Lower leg skin (tissue), 4 donors: ENCODE measurements around the gene HLA-DOB. TPM values are rescaled to one million over a fixed set of nuclear protein-coding genes. Genes with fewer than 3 reads are reported as not detected.
"Not testable (repeated sequence)": the region's sequence is repeated elsewhere in the genome, so short reads cannot be mapped to it uniquely, and the experiment has no call there.

Experiments
- DNase-seq, 2 donors: peaks; one replicate each; pipeline ENCODE4 v3.0.0-alpha.2; 2019; ENCODE audit warnings: low spot score in 2 of 2
- H3K4me3 ChIP-seq: fragments of 200-600 bp; sonication (generic); 2 replicates; pipeline ENCODE4 v1.5.1; 2017; ENCODE audit warnings: mild to moderate bottlenecking, low read depth; ENCODE audit not compliant: poor library complexity, severe bottlenecking
- POLR2A ChIP-seq, 2 donors: fragments of 450-650 bp; IDR thresholded peaks; one replicate each; pipeline ENCODE4 v1.6.1; 2016 to 2017; ENCODE audit warnings: antibody characterized with exemption in 2 of 2, mild to moderate bottlenecking in 1 of 2, moderate library complexity in 1 of 2
- WGBS, 2 donors: methylation state at CpG; one replicate each; pipeline ENCODE4 v1.1.5; 2018; 5-methylcytosine and 5-hydroxymethylcytosine counted together
- intact Hi-C: fragments of 100-400 bp; cut with DNase I; formaldehyde crosslinking; loops from one replicate; pipeline ENCODE4 v1.15.0; 2023; ENCODE audit warnings: low total_unique reads
- total RNA-seq, 4 donors: library from RNA; depleted of rRNA; stranded (reverse); fragments of >200 nt; gene quantifications; one replicate each; pipeline ENCODE4 v1.1.0, GENCODE V29; 2016
- TF ChIP-seq, protein P1 (sequence below), 3 donors: fragments of 450-650 bp; IDR thresholded peaks; one replicate each; pipeline ENCODE4 v1.5.1; 2016; ENCODE audit warnings: antibody characterized with exemption in 3 of 3, mild to moderate bottlenecking in 3 of 3, moderate library complexity in 2 of 3

HLA-DOB gene
- total RNA-seq, 4 donors from 2014 or later: 1.7 to 3.3 (median 2.1) TPM

DNA sequence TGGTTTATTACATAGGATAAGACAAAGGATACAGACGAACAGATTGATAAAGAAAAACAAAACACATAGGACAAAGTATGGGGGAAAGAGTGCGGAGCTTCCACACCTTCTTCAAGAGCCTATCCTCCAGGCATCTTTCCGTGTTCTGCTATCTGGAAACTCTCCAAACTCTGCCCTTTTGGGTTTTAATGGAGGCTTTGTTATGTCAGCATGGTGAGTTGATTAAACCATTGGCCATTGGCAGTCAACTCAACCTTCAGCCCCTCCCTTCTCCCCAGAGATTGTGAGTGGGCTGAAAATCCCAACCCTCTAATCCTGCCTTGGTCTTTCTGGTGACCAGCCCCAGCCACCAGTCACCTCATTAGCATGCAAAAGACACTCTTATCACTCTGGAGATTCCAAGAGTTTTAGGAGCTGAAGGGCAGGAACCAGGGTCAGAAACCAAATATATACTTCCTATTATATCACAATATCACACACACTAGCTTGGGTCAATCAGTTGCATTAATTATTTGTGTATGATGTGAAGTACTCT, 23.8 kb downstream of the HLA-DOB start:
- intact Hi-C loops: loop anchor here (10.0 kb wide), 1 partner anchor 378 kb away; no protein-coding TSS in a partner anchor
- TF ChIP-seq, protein P1, sequence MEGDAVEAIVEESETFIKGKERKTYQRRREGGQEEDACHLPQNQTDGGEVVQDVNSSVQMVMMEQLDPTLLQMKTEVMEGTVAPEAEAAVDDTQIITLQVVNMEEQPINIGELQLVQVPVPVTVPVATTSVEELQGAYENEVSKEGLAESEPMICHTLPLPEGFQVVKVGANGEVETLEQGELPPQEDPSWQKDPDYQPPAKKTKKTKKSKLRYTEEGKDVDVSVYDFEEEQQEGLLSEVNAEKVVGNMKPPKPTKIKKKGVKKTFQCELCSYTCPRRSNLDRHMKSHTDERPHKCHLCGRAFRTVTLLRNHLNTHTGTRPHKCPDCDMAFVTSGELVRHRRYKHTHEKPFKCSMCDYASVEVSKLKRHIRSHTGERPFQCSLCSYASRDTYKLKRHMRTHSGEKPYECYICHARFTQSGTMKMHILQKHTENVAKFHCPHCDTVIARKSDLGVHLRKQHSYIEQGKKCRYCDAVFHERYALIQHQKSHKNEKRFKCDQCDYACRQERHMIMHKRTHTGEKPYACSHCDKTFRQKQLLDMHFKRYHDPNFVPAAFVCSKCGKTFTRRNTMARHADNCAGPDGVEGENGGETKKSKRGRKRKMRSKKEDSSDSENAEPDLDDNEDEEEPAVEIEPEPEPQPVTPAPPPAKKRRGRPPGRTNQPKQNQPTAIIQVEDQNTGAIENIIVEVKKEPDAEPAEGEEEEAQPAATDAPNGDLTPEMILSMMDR (IDR thresholded peaks at IDR 0.05): no peak
- no peak for TF ChIP-seq POLR2A (IDR thresholded peaks at IDR 0.05)
- H3K4me3 ChIP-seq: no peak overlapping the region
- WGBS, 2 donors: 42 to 64% methylated on average over 3 of the region's 3 CpGs
- DNase-seq: no peak

DNA sequence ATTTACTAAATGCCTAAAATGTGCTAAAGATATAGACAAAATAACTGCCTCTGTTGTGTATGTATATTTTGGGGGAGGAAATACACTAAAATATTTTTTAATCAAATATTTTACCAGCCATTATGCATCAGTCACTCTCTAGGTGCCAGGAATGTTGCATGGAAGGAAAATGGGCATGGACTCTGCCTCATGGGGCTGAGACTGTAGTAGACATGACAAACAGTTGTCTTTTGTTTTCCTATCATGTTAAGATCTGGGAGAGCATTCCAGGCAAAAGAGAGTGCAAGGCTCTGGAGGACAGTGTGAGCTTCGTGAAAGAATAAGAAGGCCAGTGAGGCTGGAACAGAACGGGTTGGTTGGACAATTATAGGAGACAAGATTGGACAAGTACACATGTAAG, 26.5 kb downstream of the HLA-DOB start:
- no peak overlapping the region for H3K4me3 ChIP-seq
- DNase-seq: no peak
- intact Hi-C loops: loop anchor here (10.0 kb wide), 1 partner anchor 376 kb away; no protein-coding TSS in a partner anchor
- 39% methylated on average over 2 of the region's 2 CpGs for WGBS, 2 donors
- TF ChIP-seq, protein P1 (IDR thresholded peaks at IDR 0.05): no peak
- TF ChIP-seq POLR2A (IDR thresholded peaks at IDR 0.05): no peak

DNA sequence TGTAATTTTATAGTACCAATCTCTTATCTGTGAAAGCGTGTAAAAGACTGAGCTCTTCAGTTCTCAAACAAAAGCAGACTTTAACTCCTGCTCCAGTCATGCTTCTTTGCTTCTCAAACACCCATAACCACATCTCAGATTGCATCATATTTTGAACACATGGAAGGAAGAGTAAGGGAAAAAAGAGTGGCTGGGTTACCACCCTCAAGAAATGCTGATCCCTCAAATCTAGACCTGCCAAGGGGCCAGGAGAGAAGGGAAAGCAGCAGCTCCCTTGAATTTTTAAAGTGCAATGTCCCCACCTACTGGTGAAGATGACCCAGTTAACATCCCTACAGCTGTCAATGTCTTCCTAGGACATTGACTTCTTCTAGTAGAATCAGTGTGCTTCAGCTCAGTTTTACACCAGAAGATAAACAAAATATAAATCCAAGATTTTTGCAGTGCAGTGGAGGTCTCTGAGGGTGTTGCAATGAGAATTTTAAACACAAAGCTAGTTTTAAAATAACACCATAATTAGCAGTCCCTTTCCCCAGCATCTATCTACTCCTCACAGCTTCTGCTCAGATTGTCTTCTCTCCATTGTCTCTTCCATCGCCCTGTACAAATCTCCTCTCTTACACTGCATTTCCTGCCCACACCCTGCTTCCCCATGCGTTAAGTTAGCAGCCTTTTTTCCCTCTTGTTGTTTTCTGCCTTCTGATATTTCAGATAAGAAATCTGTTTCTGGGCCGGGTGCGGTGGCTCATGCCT, 30.8 kb downstream of the HLA-DOB start:
- H3K4me3 ChIP-seq: no peak overlapping the region
- WGBS, 2 donors: 45 to 46% methylated on average over 5 of the region's 5 CpGs
- DNase-seq: peak in 1 of 2 donors; percentile 55
- no peak for TF ChIP-seq POLR2A (IDR thresholded peaks at IDR 0.05)
- TF ChIP-seq, protein P1 (IDR thresholded peaks at IDR 0.05): no peak
- intact Hi-C loops: no loop called here

DNA sequence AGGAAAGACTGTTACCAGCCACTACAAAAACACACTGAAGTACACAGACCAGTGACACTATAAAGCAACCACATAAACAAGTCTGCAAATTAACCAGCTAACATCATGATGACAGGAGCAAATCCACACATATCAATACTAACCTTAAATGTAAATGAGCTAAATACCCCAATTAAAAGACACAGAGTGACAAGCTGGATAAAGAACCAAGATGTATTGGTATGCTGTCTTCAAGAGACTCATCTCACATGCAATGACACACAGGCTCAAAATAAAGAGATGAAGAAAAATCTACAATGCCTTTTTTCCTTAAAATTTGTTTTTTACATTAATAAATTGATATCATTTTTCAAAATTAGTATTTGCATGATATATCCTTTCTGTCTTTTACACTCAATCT, 33.9 kb downstream of the HLA-DOB start:
- intact Hi-C loops, H3K4me3 ChIP-seq, DNase-seq: not testable (repeated sequence)

DNA sequence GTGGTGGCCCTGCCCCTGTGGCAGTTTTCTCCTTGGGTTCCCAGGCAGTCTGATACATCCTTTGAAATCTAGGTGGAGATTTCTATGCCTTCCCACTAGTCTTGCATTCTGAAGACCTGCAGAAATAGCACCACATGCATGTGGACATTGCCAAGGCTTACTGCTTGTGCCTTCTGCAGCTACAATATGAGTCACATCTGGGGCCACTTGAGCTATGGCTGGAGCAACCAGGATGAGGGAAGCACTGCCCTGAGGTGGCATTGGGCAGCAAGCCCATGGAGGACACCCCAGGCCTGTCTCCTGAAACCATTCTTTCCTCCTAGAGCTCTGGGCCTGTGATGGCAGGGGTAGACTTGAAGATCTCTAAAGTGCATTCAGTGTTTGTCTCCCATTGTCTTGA, 37.8 kb downstream of the HLA-DOB start:
- H3K4me3 ChIP-seq: no peak overlapping the region
- no peak for DNase-seq
- intact Hi-C loops: no loop called here
- TF ChIP-seq, protein P1 (IDR thresholded peaks at IDR 0.05): no peak
- no peak for TF ChIP-seq POLR2A (IDR thresholded peaks at IDR 0.05)

DNA sequence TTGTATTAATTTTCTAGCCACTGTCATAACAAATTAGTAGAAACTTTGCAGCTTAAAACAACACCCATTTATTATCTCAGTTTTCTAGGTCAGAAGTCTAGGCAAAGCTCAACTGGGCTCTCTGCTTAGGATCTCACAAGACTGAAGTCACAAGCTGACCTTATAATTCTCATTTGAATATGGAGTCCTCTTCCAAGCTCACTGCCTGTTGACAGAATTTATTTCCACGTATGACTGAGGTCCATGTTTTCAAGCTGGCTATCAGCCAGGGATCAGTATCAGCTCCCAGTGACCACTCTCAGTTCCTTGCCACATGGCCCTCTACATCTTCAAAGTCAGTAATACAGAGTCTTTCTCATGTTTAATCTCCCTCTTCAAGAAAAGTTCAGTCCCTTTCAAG, 41.7 kb downstream of the HLA-DOB start:
- no peak overlapping the region for H3K4me3 ChIP-seq
- intact Hi-C loops: no loop called here
- 12 to 25% methylated on average over 1 of the region's 1 CpG for WGBS, 2 donors
- no peak for DNase-seq
- no peak for TF ChIP-seq POLR2A (IDR thresholded peaks at IDR 0.05)
- TF ChIP-seq, protein P1 (IDR thresholded peaks at IDR 0.05): no peak
